Prostate gland (tissue), 2 donors: ENCODE data around the gene SULT6B1.

Experiments
- CTCF ChIP-seq, 4 experiments: fragments of 200-600 bp in 2 of 4; fragments of 450-650 bp in 2 of 4; sonication (generic) in 2 of 4; IDR thresholded peaks; 1 replicate in 3 of 4; 2 replicates in 1 of 4; pipeline ENCODE4 v1.5.1; 2016 to 2019; ENCODE audit warnings: antibody characterized with exemption in 4 of 4, mild to moderate bottlenecking in 2 of 4, moderate library complexity in 2 of 4
- POLR2A ChIP-seq: fragments of 450-650 bp; IDR thresholded peaks from one replicate; pipeline ENCODE4 v1.6.1; 2016; ENCODE audit warnings: antibody characterized with exemption, mild to moderate bottlenecking

- no peak for TF ChIP-seq POLR2A
- no peak for TF ChIP-seq CTCF (IDR thresholded peaks at IDR 0.05)
Observed at GRCh38 chr2:37132914-37133313, 55.6 kb downstream of the SULT6B1 start.
